ENCODE results near the gene CC2D1A.

The CC2D1A gene

DNA sequence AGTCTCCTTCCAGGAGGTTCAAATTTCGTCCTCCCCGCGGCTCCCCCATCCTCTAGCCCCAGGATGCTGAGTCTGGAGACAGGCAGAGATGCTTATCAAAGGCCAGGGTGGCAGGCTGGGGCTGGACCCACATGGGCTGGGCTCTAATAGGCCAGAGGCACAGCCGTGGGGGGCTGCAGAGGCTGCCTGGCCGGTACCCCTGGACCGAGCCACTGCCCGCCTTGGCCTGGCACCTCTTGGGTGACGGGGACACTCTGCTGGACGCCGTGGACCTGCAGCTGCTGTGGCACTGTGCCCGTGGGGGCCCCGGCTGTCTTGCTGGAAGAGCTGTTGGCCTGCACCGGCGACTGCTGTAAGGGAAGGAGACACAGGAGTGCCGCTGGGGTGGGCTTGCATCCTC is 74.3 kb downstream of the CC2D1A start:
- TF ChIP-seq, protein P1, sequence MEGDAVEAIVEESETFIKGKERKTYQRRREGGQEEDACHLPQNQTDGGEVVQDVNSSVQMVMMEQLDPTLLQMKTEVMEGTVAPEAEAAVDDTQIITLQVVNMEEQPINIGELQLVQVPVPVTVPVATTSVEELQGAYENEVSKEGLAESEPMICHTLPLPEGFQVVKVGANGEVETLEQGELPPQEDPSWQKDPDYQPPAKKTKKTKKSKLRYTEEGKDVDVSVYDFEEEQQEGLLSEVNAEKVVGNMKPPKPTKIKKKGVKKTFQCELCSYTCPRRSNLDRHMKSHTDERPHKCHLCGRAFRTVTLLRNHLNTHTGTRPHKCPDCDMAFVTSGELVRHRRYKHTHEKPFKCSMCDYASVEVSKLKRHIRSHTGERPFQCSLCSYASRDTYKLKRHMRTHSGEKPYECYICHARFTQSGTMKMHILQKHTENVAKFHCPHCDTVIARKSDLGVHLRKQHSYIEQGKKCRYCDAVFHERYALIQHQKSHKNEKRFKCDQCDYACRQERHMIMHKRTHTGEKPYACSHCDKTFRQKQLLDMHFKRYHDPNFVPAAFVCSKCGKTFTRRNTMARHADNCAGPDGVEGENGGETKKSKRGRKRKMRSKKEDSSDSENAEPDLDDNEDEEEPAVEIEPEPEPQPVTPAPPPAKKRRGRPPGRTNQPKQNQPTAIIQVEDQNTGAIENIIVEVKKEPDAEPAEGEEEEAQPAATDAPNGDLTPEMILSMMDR (IDR thresholded peaks at IDR 0.05; ENCODE audit: insufficient read depth, low read depth, low read length, missing control alignments) = no peak
- no peak overlapping the region for H3K4me3 ChIP-seq (ENCODE audit: low read length)
- DNase-seq (ENCODE audit: low read depth) = no peak

Measured in epithelial cell of esophagus (primary cell).